Caco-2 (cell line): ENCODE results near the gene ACTN2. TPM values are rescaled to one million over a fixed set of nuclear protein-coding genes. Genes with fewer than 3 reads are reported as not detected.

Experiments used
- BruUV-seq: library from RNA; stranded (reverse); fragments of 400-500 nt; replicated peaks from 2 replicates; lab custom pipeline; 2021; lab: Mats Ljungman, UMichigan
- CTCF ChIA-PET: fragments of 300-600 bp; sonication (Branson Sonifier 250); formaldehyde crosslinking; loops from one replicate; lab custom pipeline; 2022; ENCODE audit warnings: antibody characterized with exemption; lab: Charles Lee
- POLR2A ChIA-PET: fragments of 300-600 bp; sonication (Branson Sonifier 250); formaldehyde crosslinking; loops from one replicate; lab custom pipeline; 2022; ENCODE audit warnings: antibody characterized with exemption; lab: Charles Lee
- DNase-seq, 2 experiments: peaks; one replicate each; pipeline versions ENCODE4 v3.0.0 to v3.0.0-alpha.2; 2020 to 2022
- H3K27me3 ChIP-seq: replicated peaks from 2 replicates; pipeline ENCODE4 v1.6.0; 2011; ENCODE audit warnings: low read length; ENCODE audit not compliant: control insufficient read depth, insufficient read depth
- H3K36me3 ChIP-seq: 2 replicates; pipeline ENCODE4 v1.5.1; 2011; ENCODE audit warnings: low read length; ENCODE audit not compliant: control insufficient read depth, insufficient read depth
- H3K4me1 ChIP-seq: fragments of 250-450 bp; sonication (Bioruptor Pico); 2 replicates; pipeline ENCODE4 v1.5.1; 2020; ENCODE audit warnings: mild to moderate bottlenecking
- H3K4me3 ChIP-seq: 2 replicates; pipeline ENCODE4 v1.5.1; 2011; ENCODE audit warnings: low read depth, mild to moderate bottlenecking, control low read depth, low read length
- H3K9me3 ChIP-seq: fragments of 250-450 bp; sonication (Bioruptor Pico); 2 replicates; pipeline ENCODE4 v1.5.1; 2020; ENCODE audit warnings: mild to moderate bottlenecking, moderate library complexity
- H3K27ac Mint-ChIP-seq: one replicate; pipeline ENCODE4 v1.8.0; 2022; ENCODE audit warnings: mixed read lengths; ENCODE audit not compliant: unreplicated experiment
- H3K27me3 Mint-ChIP-seq: one replicate; pipeline ENCODE4 v1.8.0; 2022; ENCODE audit warnings: mixed read lengths; ENCODE audit not compliant: insufficient read depth, unreplicated experiment
- H3K36me3 Mint-ChIP-seq: one replicate; pipeline ENCODE4 v1.8.0; 2022; ENCODE audit warnings: mild to moderate bottlenecking, mixed read lengths; ENCODE audit not compliant: insufficient read depth, unreplicated experiment
- H3K4me1 Mint-ChIP-seq: one replicate; pipeline ENCODE4 v1.8.0; 2022; ENCODE audit warnings: low read depth, mixed read lengths; ENCODE audit not compliant: unreplicated experiment
- H3K4me3 Mint-ChIP-seq: one replicate; pipeline ENCODE4 v1.8.0; 2022; ENCODE audit warnings: mild to moderate bottlenecking, moderate library complexity, mixed read lengths; ENCODE audit not compliant: unreplicated experiment
- H3K9me3 Mint-ChIP-seq: one replicate; pipeline ENCODE4 v1.8.0; 2022; ENCODE audit warnings: mixed read lengths; ENCODE audit not compliant: unreplicated experiment
- CTCF ChIP-seq, 2 experiments: fragments of 200-600 bp in 1 of 2; IDR thresholded peaks; 1 replicate in 1 of 2; 2 replicates in 1 of 2; pipeline versions ENCODE4 v1.5.1 to v1.8.0; 2011 to 2022; ENCODE audit warnings: antibody characterized with exemption in 1 of 2, control low read depth in 1 of 2, inconsistent platforms in 1 of 2, low read depth in 1 of 2, low read length in 1 of 2, mild to moderate bottlenecking in 1 of 2, moderate library complexity in 1 of 2; ENCODE audit not compliant: insufficient read depth in 1 of 2, severe bottlenecking in 1 of 2, unreplicated experiment in 1 of 2
- intact Hi-C: fragments of 100-400 bp; cut with micrococcal nuclease; formaldehyde crosslinking; loops from one replicate; pipeline ENCODE4 v1.10.0; 2022; ENCODE audit not compliant: unreplicated experiment
- total RNA-seq: library from RNA; stranded (reverse); gene quantifications from 2 replicates; pipeline ENCODE4 v1.2.3, GENCODE V29; 2022

The ACTN2 gene
- total RNA-seq, 1 experiment from 2014 or later = not detected

- peaks cover 1% of the 10 kb centered on the region for H3K27me3 Mint-ChIP-seq
- Histone ChIP-seq H3K36me3 (no peaks in the 10 kb centered on the region), H3K27me3 (no peaks in the 10 kb centered on the region; the same call in 1 of the 2 replicates), H3K4me1 (no peaks in the 10 kb centered on the region), H3K9me3 (0 out of 2 replicates have a peak, but pooled peaks cover under 1% of the 10 kb centered on the region), H3K4me3 (no peak overlapping the region)
- intact Hi-C loops = no loop called here
- no peak for DNase-seq
- no peaks in the 10 kb centered on the region for H3K4me1 Mint-ChIP-seq
- no peaks in the 10 kb centered on the region for H3K9me3 Mint-ChIP-seq
- no peak overlapping the region for H3K4me3 Mint-ChIP-seq
- TF ChIP-seq CTCF (IDR thresholded peaks at IDR 0.05; ENCODE audit: insufficient read depth in 1 of 2, low read depth in 1 of 2, low read length in 1 of 2, severe bottlenecking in 1 of 2, unreplicated experiment in 1 of 2) = no peak
- H3K36me3 Mint-ChIP-seq = no peaks in the 10 kb centered on the region
- no peak overlapping the region for H3K27ac Mint-ChIP-seq
- ChIA-PET POLR2A (no interaction called here), CTCF (no interaction called here)
- BruUV-seq = no TSS peak
Observed at GRCh38 chr1:236710328-236710892, 24.1 kb downstream of the ACTN2 start.

DNA sequence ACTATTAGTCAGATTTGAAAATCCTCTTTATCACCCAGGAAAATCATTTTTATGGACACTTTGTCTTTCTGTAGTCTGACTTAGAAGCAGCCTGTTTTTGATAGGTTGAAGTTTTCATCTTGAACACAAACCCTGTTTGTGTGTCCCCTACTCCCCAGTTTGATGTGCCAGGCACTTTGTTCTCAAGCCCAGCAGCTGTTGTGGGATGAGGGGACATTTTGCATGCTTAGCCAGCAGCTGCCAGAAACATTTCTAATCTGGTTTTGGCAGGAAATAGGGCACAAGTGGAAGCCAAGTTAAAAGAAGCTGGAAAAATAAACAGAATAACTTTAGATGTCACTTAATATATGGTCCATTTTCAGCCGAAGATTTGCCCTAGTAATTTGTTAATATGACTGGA is 29.9 kb downstream of the ACTN2 start:
- POLR2A ChIA-PET = interaction anchor here (0.7 kb wide), 2 partner anchors 25 to 129 kb away, joined by 4 to 5 read pairs; no protein-coding TSS in a partner anchor
- intact Hi-C loops = no loop called here
- no peak overlapping the region for H3K4me3 ChIP-seq
- no peaks in the 10 kb centered on the region; the same call in 1 of the 2 replicates for H3K27me3 ChIP-seq
- Mint-ChIP-seq H3K9me3 (no peaks in the 10 kb centered on the region), H3K27me3 (peaks cover 2% of the 10 kb centered on the region), H3K4me3 (no peak overlapping the region), H3K27ac (no peak overlapping the region), H3K36me3 (no peaks in the 10 kb centered on the region), H3K4me1 (peaks cover 7% of the 10 kb centered on the region)
- TF ChIP-seq CTCF (IDR thresholded peaks at IDR 0.05; ENCODE audit: insufficient read depth in 1 of 2, low read depth in 1 of 2, low read length in 1 of 2, severe bottlenecking in 1 of 2, unreplicated experiment in 1 of 2) = no peak
- 0 out of 2 replicates have a peak, but pooled peaks cover 3% of the 10 kb centered on the region for H3K9me3 ChIP-seq
- no peaks in the 10 kb centered on the region for H3K4me1 ChIP-seq
- no peaks in the 10 kb centered on the region for H3K36me3 ChIP-seq
- CTCF ChIA-PET = interaction anchor here (0.7 kb wide), 1 partner anchor 39 kb away, joined by 3 read pairs; no protein-coding TSS in a partner anchor
- DNase-seq = no peak
- no TSS peak for BruUV-seq

GRCh38 chr1:236717811-236718210 is 31.5 kb downstream of the ACTN2 start:
- Mint-ChIP-seq H3K36me3 (no peaks in the 10 kb centered on the region), H3K27me3 (peaks cover 2% of the 10 kb centered on the region), H3K27ac (no peak overlapping the region), H3K4me3 (no peak overlapping the region), H3K9me3 (no peaks in the 10 kb centered on the region), H3K4me1 (peaks cover 7% of the 10 kb centered on the region)
- Histone ChIP-seq H3K4me1 (no peaks in the 10 kb centered on the region), H3K27me3 (no peaks in the 10 kb centered on the region), H3K36me3 (no peaks in the 10 kb centered on the region), H3K9me3 (0 out of 2 replicates have a peak, but pooled peaks cover 3% of the 10 kb centered on the region), H3K4me3 (no peak overlapping the region)
- ChIA-PET CTCF (no interaction called here), POLR2A (no interaction called here)
- DNase-seq = no peak
- no peak for TF ChIP-seq CTCF (IDR thresholded peaks at IDR 0.05; ENCODE audit: insufficient read depth in 1 of 2, low read depth in 1 of 2, low read length in 1 of 2, severe bottlenecking in 1 of 2, unreplicated experiment in 1 of 2)
- no TSS peak for BruUV-seq
- intact Hi-C loops = no loop called here
